A204.1 (cell line): Measurements from ENCODE around the gene ERBB2.

ENCODE experiments used
- FAIRE-seq: peaks from 2 replicates; lab custom pipeline; 2012; peaks lifted over from hg19 to GRCh38; lab: Jason Lieb, UNC

The ERBB2 gene

GRCh38 chr17:39665642-39666224 is 34.1 kb upstream of the ERBB2 start:
- no peak for FAIRE-seq

- no peak for FAIRE-seq
These were observed 33.6 kb upstream of the ERBB2 start for GRCh38 chr17:39666231-39666600.

DNA sequence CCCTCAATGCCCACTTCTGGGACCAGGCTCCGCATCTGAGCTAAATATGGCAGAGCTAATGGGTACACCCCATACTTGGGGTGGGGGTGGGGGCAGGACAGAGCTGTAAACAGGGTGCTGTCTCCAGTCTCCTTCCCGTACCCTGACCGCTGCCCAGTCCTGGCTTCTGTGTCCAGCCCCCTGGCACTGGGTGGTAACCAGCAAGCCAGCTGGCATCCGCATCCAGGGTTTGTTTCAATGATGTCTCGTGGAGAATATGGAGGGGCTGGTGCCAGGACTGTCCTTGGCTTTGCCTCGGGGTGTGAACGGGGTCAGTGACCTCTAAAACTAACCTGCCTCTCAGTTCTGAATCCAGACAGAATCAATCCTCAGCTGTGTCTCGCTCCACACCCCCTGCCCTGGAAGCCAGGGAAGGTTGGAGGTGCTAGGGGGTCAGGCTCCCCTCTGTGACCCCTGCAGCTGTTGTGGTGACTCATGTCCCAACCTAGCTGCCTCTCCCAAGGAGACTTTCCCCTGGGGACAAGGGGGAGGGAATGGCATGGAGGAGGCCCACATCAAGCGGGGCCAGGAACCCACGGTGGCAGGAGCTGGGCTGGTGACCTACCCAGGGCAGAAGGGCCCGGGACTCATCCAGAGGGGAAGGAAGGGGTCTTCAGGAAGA is 33.1 kb upstream of the ERBB2 start:
- no peak for FAIRE-seq

DNA sequence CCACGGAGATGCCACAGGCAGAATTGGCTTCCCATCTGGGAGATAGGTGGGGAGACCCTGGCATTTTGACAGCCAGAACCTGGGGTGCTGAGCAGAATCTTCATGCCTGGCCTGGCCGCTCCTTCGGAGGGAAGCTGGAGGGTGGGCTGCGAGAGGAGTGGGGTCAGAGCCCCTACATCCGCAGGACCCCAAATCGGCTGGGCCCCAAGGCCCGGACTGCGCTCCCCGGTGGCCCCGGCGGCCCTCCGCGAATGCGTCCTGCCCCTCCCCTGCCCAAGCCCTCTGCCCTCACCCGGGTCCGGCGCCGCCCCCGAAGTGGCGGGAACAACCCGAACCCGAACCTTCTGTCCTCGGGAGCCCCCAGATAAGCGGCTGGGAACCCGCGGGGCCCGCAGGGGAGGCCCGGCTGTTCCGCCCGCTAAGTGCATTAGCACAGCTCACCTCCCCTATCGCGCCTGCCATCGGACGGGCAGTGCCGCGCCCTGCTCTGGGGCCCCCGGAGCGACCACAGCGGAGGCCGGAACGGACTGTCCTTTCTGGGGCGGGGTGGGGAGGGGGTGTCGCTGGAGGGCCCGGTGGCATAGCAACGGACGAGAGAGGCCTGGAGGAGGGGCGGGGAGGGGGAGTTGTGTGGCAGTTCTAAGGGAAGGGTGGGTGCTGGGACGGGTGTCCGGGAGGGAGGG is 32.5 kb upstream of the ERBB2 start:
- no peak for FAIRE-seq

DNA sequence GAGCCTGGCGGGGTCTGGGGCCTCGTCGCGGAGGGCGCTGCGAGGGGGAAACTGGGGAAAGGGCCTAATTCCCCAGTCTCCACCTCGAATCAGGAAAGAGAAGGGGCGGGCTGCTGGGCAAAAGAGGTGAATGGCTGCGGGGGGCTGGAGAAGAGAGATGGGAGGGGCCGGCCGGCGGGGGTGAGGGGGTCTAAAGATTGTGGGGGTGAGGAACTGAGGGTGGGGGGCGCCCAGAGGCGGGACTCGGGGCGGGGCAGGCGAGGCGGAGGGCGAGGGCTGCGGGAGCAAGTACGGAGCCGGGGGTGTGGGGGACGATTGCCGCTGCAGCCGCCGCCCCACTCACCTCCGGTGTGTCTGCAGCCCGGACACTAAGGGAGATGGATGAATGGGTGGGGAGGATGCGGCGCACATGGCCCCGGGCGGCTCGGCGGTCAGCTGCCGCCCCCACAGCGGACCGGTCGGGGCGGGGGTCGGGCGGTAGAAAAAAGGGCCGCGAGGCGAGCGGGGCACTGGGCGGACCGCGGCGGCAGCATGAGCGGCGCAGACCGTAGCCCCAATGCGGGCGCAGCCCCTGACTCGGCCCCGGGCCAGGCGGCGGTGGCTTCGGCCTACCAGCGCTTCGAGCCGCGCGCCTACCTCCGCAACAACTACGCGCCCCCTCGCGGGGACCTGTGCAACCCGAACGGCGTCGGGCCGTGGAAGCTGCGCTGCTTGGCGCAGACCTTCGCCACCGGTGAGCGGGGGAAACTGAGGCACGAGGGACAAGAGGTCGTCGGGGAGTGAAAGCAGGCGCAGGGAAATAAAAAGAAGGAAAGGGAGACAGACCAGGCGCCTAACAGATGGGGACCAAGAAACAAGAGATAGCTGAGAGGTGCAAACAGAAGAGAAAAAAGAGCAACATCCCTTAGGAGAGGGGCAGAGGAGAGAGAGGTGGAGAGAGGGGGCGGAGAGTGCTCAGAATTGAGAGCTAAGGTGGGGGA is 31.6 kb upstream of the ERBB2 start, which contains the start of gene PNMT:
Gene PNMT (plus strand): TSS at position 509 of the 980 bp plus-strand sequence. CDS start 23 bp downstream, at position 532.
- no peak for FAIRE-seq

DNA sequence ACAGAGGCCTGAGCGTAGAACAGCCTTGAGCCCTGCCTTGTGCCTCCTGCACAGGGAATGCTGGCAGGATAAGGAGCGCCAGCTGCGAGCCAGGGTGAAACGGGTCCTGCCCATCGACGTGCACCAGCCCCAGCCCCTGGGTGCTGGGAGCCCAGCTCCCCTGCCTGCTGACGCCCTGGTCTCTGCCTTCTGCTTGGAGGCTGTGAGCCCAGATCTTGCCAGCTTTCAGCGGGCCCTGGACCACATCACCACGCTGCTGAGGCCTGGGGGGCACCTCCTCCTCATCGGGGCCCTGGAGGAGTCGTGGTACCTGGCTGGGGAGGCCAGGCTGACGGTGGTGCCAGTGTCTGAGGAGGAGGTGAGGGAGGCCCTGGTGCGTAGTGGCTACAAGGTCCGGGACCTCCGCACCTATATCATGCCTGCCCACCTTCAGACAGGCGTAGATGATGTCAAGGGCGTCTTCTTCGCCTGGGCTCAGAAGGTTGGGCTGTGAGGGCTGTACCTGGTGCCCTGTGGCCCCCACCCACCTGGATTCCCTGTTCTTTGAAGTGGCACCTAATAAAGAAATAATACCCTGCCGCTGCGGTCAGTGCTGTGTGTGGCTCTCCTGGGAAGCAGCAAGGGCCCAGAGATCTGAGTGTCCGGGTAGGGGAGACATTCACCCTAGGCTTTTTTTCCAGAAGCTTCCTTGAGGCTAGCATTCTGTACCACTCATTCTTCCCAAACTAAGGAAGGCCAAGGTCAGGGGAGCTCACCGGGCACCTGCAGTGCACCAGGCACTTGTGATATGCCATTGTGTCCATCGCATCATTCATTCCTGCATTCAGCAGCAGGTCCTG is 29.7 kb upstream of the ERBB2 start:
- FAIRE-seq = no peak

DNA sequence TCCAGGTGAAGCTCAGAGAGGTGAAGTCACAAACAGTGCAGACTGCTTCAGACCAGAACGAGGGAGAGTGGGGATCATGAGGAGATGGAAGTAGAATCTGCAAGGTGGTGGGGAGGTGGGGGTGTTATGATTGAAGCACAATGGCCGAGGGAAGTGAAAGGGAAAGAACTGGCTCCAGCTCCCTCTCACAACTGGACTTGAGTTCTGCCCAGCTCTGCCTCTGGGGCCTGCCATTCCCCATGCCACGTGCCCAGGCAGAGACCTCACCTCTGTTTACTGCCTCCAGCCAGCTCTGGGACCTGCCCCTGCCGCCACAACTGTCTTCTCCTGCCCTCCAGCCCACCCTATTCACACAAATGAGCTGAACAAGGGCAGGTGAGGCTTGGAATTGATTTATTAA is 29.1 kb upstream of the ERBB2 start:
- FAIRE-seq = no peak

GRCh38 chr17:39671651-39672521 is 28.0 kb upstream of the ERBB2 start:
- no peak for FAIRE-seq

GRCh38 chr17:39672522-39673334 is 27.1 kb upstream of the ERBB2 start:
- no peak for FAIRE-seq

GRCh38 chr17:39673335-39674081 is 26.4 kb upstream of the ERBB2 start:
- FAIRE-seq = no peak

DNA sequence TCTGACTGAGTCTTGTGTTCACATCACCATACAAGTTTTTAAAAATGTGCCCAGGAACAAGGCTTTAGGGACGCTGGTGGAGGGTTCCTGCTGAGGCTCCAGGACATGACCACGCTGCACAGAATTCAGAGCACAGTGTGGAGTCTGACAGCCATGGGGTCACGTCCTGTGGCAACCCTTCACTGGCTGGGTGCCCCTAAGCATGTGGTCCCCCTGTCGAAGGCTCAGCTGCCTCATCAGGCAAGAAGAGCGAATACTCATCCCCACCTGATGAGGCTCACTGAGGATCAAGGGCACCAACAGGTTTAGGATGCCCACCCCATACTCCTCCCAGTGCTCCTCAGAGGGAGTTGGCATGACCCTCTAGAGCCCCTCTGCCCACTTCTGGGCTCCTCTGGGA is 25.7 kb upstream of the ERBB2 start:
- no peak for FAIRE-seq

DNA sequence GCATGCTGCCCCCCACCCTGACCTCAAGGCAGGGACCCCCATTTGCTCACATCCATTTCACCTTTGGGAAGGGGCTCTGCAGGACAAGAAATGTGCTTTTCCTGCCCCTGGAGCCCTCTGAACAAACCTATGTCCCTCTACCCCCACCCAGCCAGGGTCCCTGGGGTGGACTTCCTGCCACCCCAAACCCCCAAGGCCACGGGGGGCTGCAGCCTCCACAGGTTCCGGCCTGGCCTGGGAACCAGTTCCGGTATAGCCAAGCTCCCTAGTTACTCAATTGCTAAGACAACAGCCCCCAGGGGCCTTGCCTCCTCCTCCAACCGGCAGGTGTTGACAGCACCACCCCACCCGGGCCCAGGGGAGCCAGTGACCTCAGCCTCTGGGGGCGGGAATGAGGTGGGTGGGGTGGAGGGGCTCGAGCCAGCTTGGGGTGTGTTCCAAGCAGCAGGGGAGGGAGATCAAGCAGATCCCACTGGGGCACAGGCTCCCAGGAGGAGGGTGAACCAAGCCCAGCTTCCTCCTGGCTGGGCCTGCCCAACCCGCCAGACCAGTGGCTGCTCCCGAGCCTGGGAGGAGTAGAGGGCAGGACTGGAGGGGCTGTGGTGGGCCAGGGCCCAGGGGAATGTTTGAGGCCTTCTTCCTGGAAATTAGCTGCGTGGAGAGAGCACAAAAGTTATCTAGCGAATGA is 25.0 kb upstream of the ERBB2 start:
- no peak for FAIRE-seq

DNA sequence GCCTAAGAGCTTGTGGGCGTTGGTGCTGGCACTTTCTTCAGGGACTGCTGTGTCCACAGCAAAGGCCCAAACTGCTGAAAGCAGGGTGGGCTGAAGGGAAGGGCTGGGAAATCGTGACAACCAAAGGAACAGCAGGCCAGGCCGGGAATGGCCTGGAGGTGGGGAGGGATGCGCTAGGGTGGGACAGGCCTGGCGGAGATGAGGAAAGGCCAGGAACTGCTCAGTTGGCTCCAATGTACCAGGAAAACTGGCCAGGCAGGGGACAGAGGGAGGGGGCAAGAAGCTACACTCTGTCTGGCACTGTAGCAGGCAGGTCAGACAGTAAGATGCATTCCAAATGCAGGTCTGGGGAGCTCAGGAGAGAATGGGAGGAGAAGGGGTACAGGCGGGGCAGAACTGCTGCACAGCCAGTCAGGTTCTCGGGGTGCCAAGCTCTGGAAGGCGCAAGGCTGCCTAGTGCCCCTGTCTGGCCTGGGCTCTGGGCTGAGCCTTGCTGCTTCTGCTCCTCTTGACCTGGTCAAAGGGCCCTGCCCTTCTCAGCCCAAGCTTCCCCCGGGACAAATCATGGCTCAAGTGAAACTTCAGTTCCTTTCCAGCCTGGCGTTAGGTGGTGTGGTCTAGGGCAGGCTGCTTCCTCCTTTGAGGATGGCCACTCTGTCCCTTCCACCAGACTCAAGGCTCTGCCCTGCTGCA is 24.3 kb upstream of the ERBB2 start:
- FAIRE-seq = no peak

- FAIRE-seq = no peak
These were observed 23.6 kb upstream of the ERBB2 start for GRCh38 chr17:39676198-39676819.

DNA sequence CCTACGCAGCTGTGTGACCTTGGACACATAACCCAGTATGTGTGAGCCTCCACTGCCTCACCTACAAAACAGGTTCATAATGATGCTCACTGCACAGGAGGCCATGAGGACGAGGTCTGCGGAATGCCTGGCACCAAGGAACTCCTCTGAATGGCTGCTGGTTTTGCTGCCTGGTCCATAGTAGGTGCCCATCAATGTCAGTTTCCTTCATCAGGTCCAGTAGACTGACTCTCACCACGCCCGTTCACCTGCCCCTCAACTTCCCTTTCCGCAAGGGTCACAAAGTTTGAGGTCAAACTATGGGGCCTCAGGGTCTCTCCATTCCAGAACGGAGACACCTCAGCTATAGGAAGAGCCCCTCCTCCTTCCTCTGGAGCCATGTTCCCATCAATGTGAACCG is 22.8 kb upstream of the ERBB2 start:
- no peak for FAIRE-seq

- FAIRE-seq = no peak
These were observed 22.1 kb upstream of the ERBB2 start for GRCh38 chr17:39677542-39678339.
